NCI-H128 (cell line): Measurements from ENCODE around the gene PRKAB2.
"Not testable (repeated sequence)": the region's sequence is repeated elsewhere in the genome, so short reads cannot be mapped to it uniquely, and the experiment has no call there.

Source experiments
- DNase-seq: peaks from one replicate; lab custom pipeline; 2025; ENCODE audit not compliant: unreplicated experiment; lab: John Stamatoyannopoulos, UW

The PRKAB2 gene

DNA sequence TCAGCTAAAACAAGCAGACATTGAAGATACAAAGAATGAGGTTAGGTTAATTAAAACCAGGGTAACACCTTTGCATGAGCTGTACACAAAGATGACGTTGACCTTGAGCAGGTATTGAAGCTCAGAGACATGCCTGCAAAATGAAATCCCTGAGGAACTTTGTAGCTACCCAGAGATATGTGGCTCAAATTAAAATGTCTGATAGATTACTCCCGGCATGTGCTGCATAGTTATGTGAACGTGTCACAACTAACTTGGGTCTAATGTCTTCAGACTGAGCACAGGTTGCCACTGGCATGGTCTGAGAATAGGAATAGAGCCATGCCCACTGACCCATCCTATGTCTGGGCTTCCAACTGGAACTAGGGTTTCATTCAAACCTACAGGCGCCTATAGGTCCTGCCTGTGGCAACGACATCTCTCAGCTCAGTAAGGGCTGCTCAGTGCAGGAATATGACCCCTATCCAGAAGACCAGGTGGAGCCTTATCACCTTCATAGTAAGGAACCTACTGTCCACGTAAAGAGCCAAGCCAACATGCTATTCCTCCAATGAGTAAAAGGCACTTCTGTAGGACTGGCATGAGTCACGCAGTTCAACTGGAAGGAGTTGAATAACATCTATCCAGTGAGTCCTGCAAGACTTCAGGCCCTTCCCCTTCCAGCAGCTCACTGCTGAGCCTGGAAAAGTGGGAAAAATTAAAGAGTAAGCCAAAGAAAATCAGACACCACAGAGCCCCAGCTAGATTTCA lies 60.7 kb downstream of the PRKAB2 start:
- DNase-seq: no peak

DNA sequence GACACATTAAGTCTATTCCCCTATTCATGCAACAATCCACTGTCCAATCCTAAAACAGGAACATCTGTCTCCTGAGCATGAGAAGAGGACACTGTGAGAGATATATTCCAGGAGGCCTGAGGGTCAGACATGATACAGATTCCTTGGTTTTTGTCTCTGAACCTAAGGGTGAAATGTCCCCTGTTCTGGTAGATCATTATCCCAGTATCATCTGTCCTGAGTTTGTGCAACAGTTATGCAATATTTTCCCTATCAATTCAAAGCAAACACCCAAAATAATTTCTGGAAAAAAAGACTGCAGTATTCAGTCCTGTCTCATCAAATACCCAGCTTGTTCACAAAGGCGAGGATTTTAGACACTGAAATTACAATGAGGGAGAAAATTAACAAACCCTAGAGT lies 61.4 kb downstream of the PRKAB2 start:
- DNase-seq: no peak

DNA sequence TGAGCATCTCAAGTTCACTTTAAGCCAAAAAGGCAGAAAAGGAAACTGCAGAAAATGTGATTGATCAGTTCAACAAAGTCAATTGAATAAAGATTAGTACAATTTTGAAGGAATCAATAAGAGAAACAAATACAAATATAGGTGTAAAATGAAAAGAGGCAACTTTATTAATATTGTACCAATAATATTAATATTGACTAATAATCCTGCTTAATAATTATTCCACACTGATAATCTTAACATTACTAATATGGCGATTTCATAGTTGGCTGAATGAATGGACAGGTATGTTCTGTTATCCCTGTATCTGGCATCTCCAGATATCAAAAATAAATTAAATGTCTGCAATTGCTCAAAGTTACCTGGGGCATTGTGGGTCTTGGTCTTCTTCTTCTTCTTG lies 61.8 kb downstream of the PRKAB2 start:
- no peak for DNase-seq

DNA sequence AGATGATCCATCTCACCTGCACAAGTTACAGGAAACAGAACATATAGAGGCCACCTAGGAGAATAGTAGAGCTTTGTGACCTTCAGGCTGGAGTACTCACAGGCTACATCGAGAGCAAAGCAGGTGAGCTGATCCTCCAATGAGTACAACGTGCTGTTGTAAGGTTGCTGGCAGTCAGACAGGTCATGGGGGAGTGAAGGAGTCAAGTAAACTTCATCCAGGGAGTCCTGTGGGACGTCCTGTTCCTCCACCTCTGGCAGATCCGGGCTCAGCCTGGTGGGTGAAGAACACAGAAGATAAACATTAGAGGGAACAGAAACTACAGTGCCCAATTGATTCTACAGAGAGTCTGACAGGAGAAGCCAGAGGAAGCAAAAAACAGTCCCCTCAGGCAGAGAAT lies 62.5 kb downstream of the PRKAB2 start:
- no peak for DNase-seq

DNA sequence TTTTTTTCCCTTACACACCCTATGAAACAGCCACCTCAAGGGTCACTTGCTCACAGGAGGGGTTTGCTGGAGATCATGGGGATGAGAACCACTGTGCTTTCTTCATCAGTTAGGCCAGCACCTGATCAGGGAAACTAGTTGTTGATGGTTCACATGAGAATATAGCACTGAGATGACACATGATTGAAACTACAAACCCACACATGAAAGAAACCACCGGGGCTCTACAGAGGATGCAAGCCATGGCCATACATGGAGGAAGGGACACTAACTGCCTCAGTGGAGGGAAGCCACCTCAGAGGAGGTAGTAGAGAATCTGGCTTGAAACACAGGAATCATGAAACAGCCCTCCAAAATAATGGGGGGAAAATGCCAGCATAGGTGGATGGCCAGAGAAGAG lies 63.2 kb downstream of the PRKAB2 start:
- DNase-seq: no peak

DNA sequence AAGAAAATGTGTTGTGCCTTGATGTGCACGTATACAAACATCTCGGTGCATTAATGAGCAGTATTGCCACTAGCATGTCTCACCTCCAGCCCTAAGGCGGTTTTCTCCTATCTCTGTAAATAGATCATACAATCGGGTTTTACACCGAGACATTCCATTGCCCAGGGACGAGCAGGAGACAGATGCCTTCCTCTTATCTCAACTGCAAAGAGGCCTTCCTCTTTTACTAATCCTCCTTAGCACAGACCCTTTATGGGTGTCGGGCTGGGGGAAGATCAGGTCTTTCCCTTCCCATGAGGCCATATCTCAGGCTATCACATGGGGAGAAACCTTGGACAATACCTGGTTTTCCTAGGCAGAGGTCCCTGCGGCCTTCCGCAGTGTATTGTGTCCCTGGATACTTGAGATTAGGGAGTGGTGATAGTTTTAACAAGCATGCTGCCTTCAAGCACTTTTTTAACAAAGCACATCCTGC lies 65.8 kb downstream of the PRKAB2 start:
- not testable (repeated sequence) for DNase-seq

DNA sequence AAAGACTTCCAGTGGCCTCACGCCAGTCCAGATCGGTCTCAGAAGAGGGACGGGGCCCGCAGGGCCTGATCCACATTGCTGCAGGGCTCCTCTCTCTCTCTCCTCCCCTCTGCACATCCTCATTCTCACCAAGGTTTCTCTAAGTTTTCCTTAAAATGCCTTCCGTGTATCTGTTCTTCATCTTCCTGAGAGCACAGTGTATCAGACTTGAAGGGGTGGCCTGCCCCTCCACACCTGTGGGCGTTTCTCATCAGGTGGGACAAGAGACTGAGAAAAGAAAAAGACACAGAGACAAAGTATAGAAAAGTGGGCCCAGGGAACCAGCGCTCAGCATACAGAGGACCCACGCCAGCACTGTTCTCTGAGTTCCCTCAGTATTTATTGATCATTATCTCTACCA lies 66.4 kb downstream of the PRKAB2 start:
- DNase-seq: no peak
